Tibial nerve (tissue), 3 donors: ENCODE data around the gene TBC1D22A.

Experiments used
- CTCF ChIP-seq, 5 experiments: fragments of 200-600 bp in 3 of 5; fragments of 450-650 bp in 2 of 5; sonication (generic) in 3 of 5; IDR thresholded peaks; one replicate each; pipeline ENCODE4 v1.5.1; 2016 to 2019; ENCODE audit warnings: antibody characterized with exemption in 5 of 5, mild to moderate bottlenecking in 3 of 5, moderate library complexity in 2 of 5
- POLR2A ChIP-seq, 2 donors: fragments of 450-650 bp; IDR thresholded peaks; one replicate each; pipeline ENCODE4 v1.6.1; 2017; ENCODE audit warnings: antibody characterized with exemption in 2 of 2, mild to moderate bottlenecking in 2 of 2, moderate library complexity in 2 of 2

GRCh38 chr22:47129902-47130635 is 367.6 kb downstream of the TBC1D22A start:
- TF ChIP-seq CTCF (IDR thresholded peaks at IDR 0.05) (no peak), POLR2A (IDR thresholded peaks at IDR 0.05) (no peak)
